Activated CD8-positive, alpha-beta memory T cell treated with anti-CD3 and anti-CD28 coated beads for 36 hours (primary cell): ENCODE measurements around the gene SAG. TPM values are rescaled to one million over a fixed set of nuclear protein-coding genes. Genes with fewer than 3 reads are reported as not detected.

Experiments used
- CTCF ChIA-PET: fragments of 350-600 bp; sonication (Branson Sonifier 250); formaldehyde crosslinking; loops from one replicate; lab custom pipeline; 2021; ENCODE audit warnings: antibody characterized with exemption; lab: Charles Lee
- POLR2A ChIA-PET: fragments of 350-600 bp; sonication (Branson Sonifier 250); formaldehyde crosslinking; loops from one replicate; lab custom pipeline; 2021; ENCODE audit warnings: antibody characterized with exemption; lab: Charles Lee
- total RNA-seq, 2 experiments: library from RNA; stranded (reverse); gene quantifications; one replicate each; pipeline ENCODE4 v1.2.3, GENCODE V29; 2021

The SAG gene
- under 1 TPM in 1 of 2 experiments, not detected in 1; 0.15 TPM for total RNA-seq

DNA sequence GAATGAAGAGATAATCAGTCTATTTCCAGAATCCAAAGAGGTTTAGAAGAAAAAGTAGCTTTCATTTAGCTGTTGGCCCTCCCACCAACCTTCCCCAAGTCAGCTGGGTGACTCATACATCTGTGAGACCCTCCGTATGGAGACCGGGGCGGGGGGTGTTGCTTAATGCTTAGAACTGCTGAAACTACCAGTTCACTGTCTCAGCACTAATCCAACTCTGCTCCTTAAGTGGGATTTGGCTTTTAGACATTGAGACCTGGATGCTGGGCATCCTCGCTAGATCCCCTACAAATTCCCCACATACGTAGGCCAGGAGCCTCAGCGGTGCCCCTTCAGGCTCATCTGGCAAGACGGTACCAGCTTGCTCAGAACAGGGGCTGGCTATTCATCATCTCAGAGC, at the start of gene SAG:
Gene SAG (plus strand): TSS at position 252 of the 400 bp plus-strand sequence. CDS start 1,374 bp downstream, outside the sequence.
- CTCF ChIA-PET = no interaction called here

DNA sequence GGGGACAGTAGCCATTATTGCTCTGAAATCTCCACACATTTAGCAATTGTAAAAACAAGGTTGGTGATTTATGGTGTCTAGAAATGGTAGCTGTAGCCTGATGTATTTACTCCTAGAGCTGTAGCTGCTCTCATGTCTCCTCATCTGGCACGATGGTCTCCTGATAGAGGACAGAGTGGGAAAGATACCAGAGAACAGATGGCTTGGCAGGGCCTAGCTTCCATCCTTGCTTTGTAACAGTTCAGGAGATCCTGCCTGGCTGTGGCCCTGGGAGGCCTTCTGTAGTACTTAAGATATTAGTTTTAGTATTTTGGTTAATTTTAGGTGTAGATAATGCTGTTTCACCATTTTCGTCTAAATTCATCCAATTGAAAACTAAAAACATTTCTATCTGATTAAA, 49.4 kb upstream of the SAG start:
- POLR2A ChIA-PET = no interaction called here
- CTCF ChIA-PET = interaction anchor here (2.0 kb wide), 1 partner anchor 9 kb away, joined by 5 read pairs; no protein-coding TSS in a partner anchor

More for the DNA sequence above, at the start of gene SAG:
- POLR2A ChIA-PET = no interaction called here

DNA sequence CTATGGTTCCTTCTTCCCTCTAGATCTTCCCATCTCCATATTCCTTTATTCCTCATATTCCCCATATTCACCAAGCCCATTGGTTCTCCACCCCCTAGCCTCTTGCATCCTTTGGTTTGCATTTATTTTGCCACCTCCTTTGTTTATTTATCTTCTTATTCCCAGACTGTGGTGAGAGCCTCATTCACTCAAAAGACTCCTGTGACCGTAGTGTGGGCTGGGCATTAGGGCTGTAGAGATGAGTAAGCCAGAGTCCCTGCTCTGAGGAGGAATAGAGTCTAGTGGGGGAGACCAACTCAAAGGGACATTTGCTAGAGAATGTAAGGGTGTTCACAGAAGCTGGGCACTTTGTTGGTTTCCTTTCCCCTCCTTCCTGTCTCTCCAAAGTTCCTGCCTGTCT, 47.9 kb upstream of the SAG start:
- ChIA-PET POLR2A (no interaction called here), CTCF (no interaction called here)

DNA sequence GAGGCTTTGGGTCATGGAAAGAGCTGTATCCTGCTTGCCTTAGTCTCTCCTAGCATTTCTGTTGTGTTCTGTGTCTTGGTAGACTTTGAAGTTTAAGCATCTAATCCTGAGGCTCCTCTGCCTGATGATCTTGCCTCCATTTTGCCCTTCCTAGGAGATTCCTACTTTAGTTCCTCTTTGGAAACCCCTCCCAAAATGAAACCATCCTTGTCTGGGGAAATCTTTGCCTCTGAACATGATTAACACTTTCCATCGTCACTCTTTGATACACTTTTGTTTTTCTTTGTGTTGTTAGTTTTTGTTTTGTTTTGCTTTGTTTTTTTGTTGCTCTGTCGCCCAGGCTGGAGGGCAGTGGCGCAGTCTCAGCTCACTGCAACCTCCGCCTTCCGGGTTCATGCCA, 47.0 kb upstream of the SAG start:
- ChIA-PET POLR2A (interaction anchor here (1.5 kb wide), 1 partner anchor 10 kb away, joined by 4 read pairs; the partner anchor contains the start of gene ATG16L1), CTCF (interaction anchor here (1.2 to 1.4 kb wide), 2 partner anchors 8 to 9 kb away, joined by 3 to 5 read pairs; partner anchors contain the start of gene ATG16L1)

- POLR2A ChIA-PET = interaction anchor here (0.5 to 1.5 kb wide), 2 partner anchors 11 to 20 kb away, joined by 4 to 7 read pairs; partner anchors contain the start of gene ATG16L1
- CTCF ChIA-PET = interaction anchor here (1.2 to 1.4 kb wide), 3 partner anchors 10 to 180 kb away, joined by 3 to 5 read pairs (median 3); partner anchors contain the start of gene ATG16L1
Measured at GRCh38 chr2:233261819-233262555, 45.6 kb upstream of the SAG start.

DNA sequence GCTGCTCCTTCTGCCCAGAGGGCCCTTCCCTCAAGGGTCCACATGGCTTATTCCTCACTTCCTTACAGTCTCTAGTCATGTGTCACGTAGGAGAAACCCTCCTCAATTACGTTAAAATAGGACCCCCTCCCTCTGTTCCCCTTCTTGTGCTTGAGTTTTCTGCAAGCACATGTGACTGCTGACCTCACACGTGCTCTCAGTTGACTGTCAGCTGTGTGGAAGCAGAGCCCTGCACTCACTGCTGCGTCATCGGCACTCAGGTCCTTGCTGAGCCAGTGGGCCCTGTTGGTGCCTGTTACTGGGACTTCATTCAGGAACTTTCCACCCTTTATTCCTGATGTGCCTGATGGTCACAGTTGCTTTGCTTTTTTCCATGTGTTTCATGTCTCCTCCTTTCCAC, 45.1 kb upstream of the SAG start:
- ChIA-PET POLR2A (no interaction called here), CTCF (no interaction called here)

GRCh38 chr2:233263045-233263570, 44.5 kb upstream of the SAG start:
- CTCF ChIA-PET = no interaction called here
- POLR2A ChIA-PET = no interaction called here

DNA sequence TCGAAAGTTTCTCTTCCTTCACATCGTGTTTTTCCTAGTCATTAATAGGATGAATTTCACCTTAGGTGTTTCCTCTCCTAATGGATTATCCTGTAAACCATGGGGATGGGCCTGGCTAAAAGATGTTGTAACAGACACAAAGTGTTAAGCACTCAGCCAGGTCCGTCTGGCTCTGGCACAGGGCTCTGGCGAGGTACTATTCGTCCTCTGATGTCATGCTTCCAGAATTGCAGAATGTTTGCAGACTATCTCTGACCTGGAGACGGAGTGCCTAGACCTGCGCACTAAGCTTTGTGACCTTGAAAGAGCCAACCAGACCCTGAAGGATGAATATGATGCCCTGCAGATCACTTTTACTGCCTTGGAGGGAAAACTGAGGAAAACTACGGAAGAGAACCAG, 42.9 kb upstream of the SAG start:
- ChIA-PET CTCF (interaction anchor here (1.3 kb wide), 1 partner anchor 13 kb away, joined by 4 read pairs; the partner anchor contains the start of gene ATG16L1), POLR2A (no interaction called here)

- ChIA-PET POLR2A (no interaction called here), CTCF (no interaction called here)
Measured at GRCh38 chr2:233265899-233266431, 41.7 kb upstream of the SAG start.

DNA sequence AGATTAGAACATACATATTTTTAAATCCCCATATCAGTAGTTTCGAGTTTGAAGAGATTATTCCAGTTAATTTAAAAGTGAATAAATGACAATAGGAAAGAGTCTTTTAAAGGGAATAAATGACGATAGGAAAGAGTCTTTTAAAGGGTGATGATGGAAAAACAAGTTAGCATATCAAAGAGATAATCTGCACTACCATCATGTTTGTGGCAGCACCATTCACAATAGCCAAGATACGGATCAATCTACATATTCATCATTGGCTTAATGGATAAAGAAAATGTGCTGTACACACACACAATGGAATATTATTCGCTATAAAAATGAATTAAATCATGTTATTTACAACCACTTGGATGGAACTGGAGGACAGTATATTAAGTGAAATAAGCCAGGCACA, 41.1 kb upstream of the SAG start:
- POLR2A ChIA-PET = no interaction called here
- CTCF ChIA-PET = no interaction called here

- POLR2A ChIA-PET = interaction anchor here (0.5 to 1.3 kb wide), 2 partner anchors 16 to 207 kb away, joined by 3 to 5 read pairs; partner anchors contain the start of gene ATG16L1
- CTCF ChIA-PET = interaction anchor here (0.7 to 0.9 kb wide), 2 partner anchors 10 to 15 kb away, joined by 3 to 5 read pairs; no protein-coding TSS in a partner anchor
Measured at GRCh38 chr2:233267516-233268245, 39.9 kb upstream of the SAG start.

DNA sequence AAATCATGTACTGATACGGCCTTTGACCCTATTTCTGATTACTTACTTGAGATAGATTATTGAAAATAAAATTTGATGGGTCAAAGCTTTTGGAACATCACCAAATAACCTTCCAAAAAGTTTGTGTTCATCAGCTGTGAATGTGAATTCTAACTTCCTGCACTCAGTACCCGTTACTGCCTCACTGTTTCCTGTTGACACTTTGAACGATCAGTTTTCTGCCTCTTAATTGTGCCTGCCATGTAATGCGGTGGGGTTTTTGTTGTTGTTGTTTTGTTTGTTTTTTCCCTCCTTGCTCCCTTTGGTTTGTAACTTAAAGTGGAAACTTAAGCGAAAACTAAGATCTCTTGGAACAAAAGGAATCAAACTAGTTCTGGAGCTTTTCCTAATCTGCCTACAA, 37.2 kb upstream of the SAG start:
- ChIA-PET CTCF (interaction anchor here (0.7 kb wide), 1 partner anchor 152 kb away, joined by 3 read pairs; no protein-coding TSS in a partner anchor), POLR2A (interaction anchor here (0.6 kb wide), 2 partner anchors 200 to 210 kb away, joined by 3 to 5 read pairs; no protein-coding TSS in a partner anchor)

DNA sequence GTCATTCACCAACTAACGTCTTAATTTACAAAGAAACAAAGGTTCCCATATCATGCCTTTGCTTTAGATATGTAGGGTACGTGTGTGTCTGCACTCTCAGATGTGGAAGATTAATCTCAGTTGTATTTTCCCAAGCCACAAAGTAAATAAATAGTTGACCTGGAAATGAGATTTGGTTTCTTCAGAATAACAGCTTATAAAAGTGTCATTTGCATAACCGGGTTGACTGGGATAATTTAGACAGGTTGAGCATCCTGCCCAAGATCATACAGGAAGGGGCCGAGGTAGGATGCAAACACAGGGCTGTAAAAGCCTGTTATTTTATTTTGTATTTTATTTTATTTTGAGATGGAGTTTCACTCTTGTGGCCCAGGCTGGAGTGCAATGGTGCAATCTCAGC, 36.7 kb upstream of the SAG start:
- ChIA-PET POLR2A (interaction anchor here (0.6 kb wide), 1 partner anchor 201 kb away, joined by 5 read pairs; no protein-coding TSS in a partner anchor), CTCF (no interaction called here)

DNA sequence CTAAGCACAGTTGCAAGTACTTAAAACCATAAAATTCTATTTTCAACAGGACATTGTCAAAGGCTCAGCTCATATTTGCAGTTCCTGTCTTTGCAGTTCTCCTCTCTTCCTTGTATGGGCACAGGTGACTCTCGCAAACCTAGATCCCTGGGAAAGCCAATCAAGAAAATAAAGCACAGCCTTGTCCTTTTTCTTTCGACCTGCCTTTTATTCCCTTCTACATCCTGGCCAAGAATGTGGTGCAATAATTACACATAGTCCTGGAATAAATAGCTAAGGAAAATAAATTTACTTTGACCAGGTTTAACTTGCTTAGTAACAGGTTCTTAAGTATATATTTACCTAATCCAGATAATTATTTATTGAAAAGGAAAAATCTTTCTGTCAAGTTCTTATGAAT, 35.9 kb upstream of the SAG start:
- POLR2A ChIA-PET = no interaction called here
- CTCF ChIA-PET = no interaction called here

DNA sequence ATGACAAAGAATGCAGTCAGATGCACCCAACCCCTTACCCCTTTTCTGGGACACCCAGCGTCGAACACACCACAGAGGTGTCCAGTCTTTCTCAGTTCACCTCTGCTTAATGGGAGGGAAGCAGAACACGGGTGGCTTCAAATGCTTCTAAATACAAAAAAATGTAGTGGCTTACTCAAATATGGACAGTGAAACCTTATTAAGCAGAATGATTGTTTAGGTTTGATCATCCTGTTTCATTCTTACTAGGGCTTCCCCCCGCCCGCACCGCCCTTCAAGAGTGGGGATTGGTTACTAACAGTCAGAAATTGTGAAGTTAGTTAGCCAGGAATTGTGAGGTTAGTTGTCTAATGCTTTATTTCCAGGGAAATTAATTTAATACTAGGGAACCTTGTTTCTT, 34.5 kb upstream of the SAG start:
- POLR2A ChIA-PET = interaction anchor here (0.5 kb wide), 1 partner anchor 77 kb away, joined by 4 read pairs; no protein-coding TSS in a partner anchor
- CTCF ChIA-PET = interaction anchor here (1.4 kb wide), 1 partner anchor 78 kb away, joined by 3 read pairs; no protein-coding TSS in a partner anchor

GRCh38 chr2:233275223-233275622, 32.4 kb upstream of the SAG start:
- CTCF ChIA-PET = interaction anchor here (1.4 to 1.6 kb wide), 2 partner anchors 12 to 221 kb away, joined by 3 to 5 read pairs; no protein-coding TSS in a partner anchor
- POLR2A ChIA-PET = no interaction called here

DNA sequence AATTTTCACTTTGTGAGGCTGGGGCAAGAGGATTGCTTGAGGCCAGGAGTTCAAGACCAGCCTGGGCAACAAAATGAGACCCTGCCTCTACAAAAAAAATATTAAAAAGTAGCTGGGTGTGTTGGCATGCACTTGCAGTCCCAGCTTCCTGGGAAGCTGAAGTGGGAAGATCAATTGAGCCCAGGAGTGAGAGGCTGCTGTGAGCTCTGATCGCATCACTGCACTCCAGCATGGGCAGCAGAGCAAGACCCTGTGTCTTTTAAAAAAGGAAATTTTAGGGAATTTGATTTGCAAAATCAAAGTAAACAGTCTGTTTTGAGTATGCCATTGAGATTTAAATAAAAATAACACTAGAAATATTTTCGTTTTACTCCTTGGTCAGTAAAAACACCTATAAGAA, 28.7 kb upstream of the SAG start:
- CTCF ChIA-PET = no interaction called here
- POLR2A ChIA-PET = no interaction called here

GRCh38 chr2:233280114-233280693, 27.4 kb upstream of the SAG start:
- CTCF ChIA-PET = no interaction called here

GRCh38 chr2:233281553-233281952, 26.1 kb upstream of the SAG start:
- ChIA-PET POLR2A (no interaction called here), CTCF (no interaction called here)

More at GRCh38 chr2:233280114-233280693, 27.4 kb upstream of the SAG start:
- POLR2A ChIA-PET = no interaction called here
